PFSK-1 (cell line): ENCODE data around the gene TULP4.

ENCODE experiments used
- FOXP2 ChIP-seq: optimal IDR thresholded peaks from 2 replicates; pipeline ENCODE3; 2011; ENCODE audit warnings: borderline replicate concordance, control low read depth, inconsistent platforms; ENCODE audit not compliant: insufficient read depth; ENCODE audit errors: extremely low read length, extremely low read depth
- POLR2AphosphoS5 ChIP-seq: IDR thresholded peaks from 2 replicates; pipeline ENCODE4 v1.6.1; 2012; ENCODE audit warnings: low read depth, mild to moderate bottlenecking, control low read depth, low read length, moderate library complexity
- REST ChIP-seq, 2 experiments: IDR thresholded peaks; 2 replicates each; pipeline versions ENCODE4 v1.6.1 to v1.8.0; 2011 to 2012; ENCODE audit warnings: low read depth in 2 of 2, low read length in 2 of 2, control low read depth in 1 of 2, inconsistent platforms in 1 of 2, mild to moderate bottlenecking in 1 of 2, moderate library complexity in 1 of 2; ENCODE audit not compliant: insufficient read depth in 1 of 2
- SIN3A ChIP-seq: IDR thresholded peaks from 2 replicates; pipeline ENCODE4 v1.6.1; 2012; ENCODE audit warnings: mild to moderate bottlenecking, low read length, moderate library complexity, borderline replicate concordance; ENCODE audit not compliant: insufficient read depth
- TAF1 ChIP-seq: IDR thresholded peaks from 2 replicates; pipeline ENCODE4 v1.6.1; 2012; ENCODE audit warnings: low read length, control low read depth, borderline replicate concordance; ENCODE audit not compliant: insufficient read depth

TULP4 gene

GRCh38 chr6:158358450-158359077 is 46.3 kb downstream of the TULP4 start:
- TF ChIP-seq SIN3A: no peak
- no peak for TF ChIP-seq POLR2AphosphoS5
- TF ChIP-seq REST (IDR thresholded peaks at IDR 0.05; ENCODE audit: insufficient read depth in 1 of 2, low read depth in 2 of 2, low read length in 2 of 2): no peak

GRCh38 chr6:158361068-158361467 is 48.8 kb downstream of the TULP4 start:
- TF ChIP-seq TAF1 (no peak), FOXP2 (no peak), POLR2AphosphoS5 (no peak), REST (IDR thresholded peaks at IDR 0.05; ENCODE audit: insufficient read depth in 1 of 2, low read depth in 2 of 2, low read length in 2 of 2) (no peak), SIN3A (no peak)

- TF ChIP-seq POLR2AphosphoS5: no peak
- TF ChIP-seq REST (IDR thresholded peaks at IDR 0.05; ENCODE audit: insufficient read depth in 1 of 2, low read depth in 2 of 2, low read length in 2 of 2): no peak
- no peak for TF ChIP-seq TAF1
- TF ChIP-seq SIN3A: no peak
- no peak for TF ChIP-seq FOXP2
Observed at GRCh38 chr6:158361961-158362669, 49.9 kb downstream of the TULP4 start.

- no peak for TF ChIP-seq FOXP2
- TF ChIP-seq TAF1: no peak
- TF ChIP-seq POLR2AphosphoS5: no peak
Observed at GRCh38 chr6:158366363-158366762, 54.1 kb downstream of the TULP4 start.

GRCh38 chr6:158367816-158368215 is 55.6 kb downstream of the TULP4 start:
- no peak for TF ChIP-seq SIN3A
- TF ChIP-seq POLR2AphosphoS5: no peak
- TF ChIP-seq TAF1: no peak
- TF ChIP-seq FOXP2: no peak
- no peak for TF ChIP-seq REST (IDR thresholded peaks at IDR 0.05; ENCODE audit: insufficient read depth in 1 of 2, low read depth in 2 of 2, low read length in 2 of 2)
